Measurements from ENCODE around the gene ME3.

GRCh38 chr11:86627776-86628455, 44.5 kb downstream of the ME3 start:
- no peak for TF ChIP-seq CTCF (IDR thresholded peaks at IDR 0.05)
- TF ChIP-seq EZH2 (IDR thresholded peaks at IDR 0.05) = no peak

All from neural progenitor cell (in vitro differentiated cells).